ENCODE data around the gene ABHD3. TPM values are rescaled to one million over a fixed set of nuclear protein-coding genes. Genes with fewer than 3 reads are reported as not detected.
"Not testable (repeated sequence)": the region's sequence is repeated elsewhere in the genome, so short reads cannot be mapped to it uniquely, and the experiment has no call there.

Gene ABHD3
- total RNA-seq, 1 experiment from 2014 or later, result 29.3 TPM

- POLR2A ChIA-PET, result no interaction called here
- no peak for TF ChIP-seq CTCF (IDR thresholded peaks at IDR 0.05; ENCODE audit: insufficient read depth in 1 of 2, low read depth in 1 of 2, low read length in 1 of 2, severe bottlenecking in 1 of 2, unreplicated experiment in 1 of 2)
- Histone ChIP-seq H3K27me3 (replicated peaks; ENCODE audit: control insufficient read depth, insufficient read depth, low read length) (no peaks in the 10 kb centered on the region), H3K4me3 (ENCODE audit: low read depth, low read length) (no peak overlapping the region), H3K4me1 (peaks cover 30% of the 10 kb centered on the region), H3K9me3 (peaks cover 10% of the 10 kb centered on the region; the same call in 1 of the 2 replicates), H3K36me3 (ENCODE audit: control insufficient read depth, insufficient read depth, low read length) (no peaks in the 10 kb centered on the region)
- H3K4me1 Mint-ChIP-seq (ENCODE audit: low read depth, unreplicated experiment), result peaks cover 17% of the 10 kb centered on the region
- no peak overlapping the region for H3K4me3 Mint-ChIP-seq (ENCODE audit: unreplicated experiment)
- H3K9me3 Mint-ChIP-seq (ENCODE audit: unreplicated experiment), result peaks cover 9% of the 10 kb centered on the region
- BruUV-seq (replicated peaks), result no TSS peak
- no peak overlapping the region for H3K27ac Mint-ChIP-seq (ENCODE audit: unreplicated experiment)
- H3K36me3 Mint-ChIP-seq (ENCODE audit: insufficient read depth, unreplicated experiment), result peaks cover 62% of the 10 kb centered on the region
- no peak for DNase-seq
- CTCF ChIA-PET, result no interaction called here
- no peaks in the 10 kb centered on the region for H3K27me3 Mint-ChIP-seq (ENCODE audit: insufficient read depth, unreplicated experiment)
- intact Hi-C loops (cut with micrococcal nuclease; ENCODE audit: unreplicated experiment), result no loop called here
These were observed 14.8 kb downstream of the ABHD3 start for GRCh38 chr18:21689736-21690135.

DNA sequence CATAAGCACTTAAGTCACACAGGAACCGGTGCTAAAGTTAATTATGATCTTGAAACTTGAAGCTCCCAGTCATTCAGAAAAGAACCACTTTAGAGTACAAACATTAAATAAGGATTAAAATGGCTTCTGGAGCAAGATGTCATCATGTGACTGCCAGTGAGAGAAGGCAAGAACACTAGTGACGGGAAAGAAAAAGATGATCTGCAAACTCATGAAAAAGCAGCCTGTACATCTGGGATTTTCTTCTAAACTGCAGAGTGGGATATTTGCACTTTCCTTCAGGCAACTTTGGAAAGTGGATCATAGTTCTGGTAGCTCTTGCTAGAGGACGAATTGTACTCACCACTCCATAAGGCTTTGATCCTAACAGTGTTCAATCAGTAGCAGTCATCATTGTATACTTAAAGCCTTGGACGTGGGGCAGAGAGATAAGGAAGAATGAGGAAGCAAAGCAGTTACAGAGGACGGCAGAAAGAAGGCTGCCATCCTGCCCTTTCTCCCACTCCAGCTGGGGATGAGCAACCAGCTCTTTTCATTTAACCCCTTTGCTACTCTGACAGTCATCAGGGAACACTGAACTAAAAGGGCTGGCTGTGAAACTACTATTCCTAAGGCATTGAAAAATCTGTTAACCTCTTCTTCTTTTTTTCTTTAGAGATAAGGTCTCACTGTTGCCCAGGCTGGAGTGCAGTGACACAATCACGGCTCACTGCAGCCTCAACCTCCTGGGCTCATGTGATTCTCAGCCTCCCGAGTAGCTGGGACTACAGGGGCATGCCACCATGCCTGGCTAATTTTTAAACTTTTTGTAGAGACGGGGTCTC lies 18.1 kb downstream of the ABHD3 start:
- POLR2A ChIA-PET, result interaction anchor here (0.7 to 1.8 kb wide), 5 partner anchors 10 to 914 kb away, joined by 3 to 19 read pairs (median 5); partner anchors contain the start of genes ABHD3 and ESCO1
- peaks cover 6% of the 10 kb centered on the region; the same call in 1 of the 2 replicates for H3K9me3 ChIP-seq
- H3K4me1 ChIP-seq, result peaks cover 32% of the 10 kb centered on the region
- no TSS peak for BruUV-seq (replicated peaks)
- TF ChIP-seq CTCF (IDR thresholded peaks at IDR 0.05; ENCODE audit: insufficient read depth in 1 of 2, low read depth in 1 of 2, low read length in 1 of 2, severe bottlenecking in 1 of 2, unreplicated experiment in 1 of 2), result no peak
- H3K4me3 ChIP-seq (ENCODE audit: low read depth, low read length), result 0 out of 2 replicates have a peak overlapping the region, but pooled peaks have one; percentile 1
- peaks cover 9% of the 10 kb centered on the region for H3K9me3 Mint-ChIP-seq (ENCODE audit: unreplicated experiment)
- CTCF ChIA-PET, result interaction anchor here (0.6 to 1.2 kb wide), 2 partner anchors 54 to 85 kb away, joined by 3 read pairs; partner anchors contain the start of gene MIB1
- peaks cover 57% of the 10 kb centered on the region for H3K36me3 Mint-ChIP-seq (ENCODE audit: insufficient read depth, unreplicated experiment)
- H3K27ac Mint-ChIP-seq (ENCODE audit: unreplicated experiment), result peak overlapping the region; percentile 88
- H3K36me3 ChIP-seq (ENCODE audit: control insufficient read depth, insufficient read depth, low read length), result no peaks in the 10 kb centered on the region; the same call in 1 of the 2 replicates
- no peaks in the 10 kb centered on the region for H3K27me3 Mint-ChIP-seq (ENCODE audit: insufficient read depth, unreplicated experiment)
- peak overlapping the region; percentile 64 for H3K4me3 Mint-ChIP-seq (ENCODE audit: unreplicated experiment)
- intact Hi-C loops (cut with micrococcal nuclease; ENCODE audit: unreplicated experiment), result loop anchor here (1.0 kb wide), 2 partner anchors 11 to 54 kb away; partner anchors contain the start of gene MIB1
- no peaks in the 10 kb centered on the region for H3K27me3 ChIP-seq (replicated peaks; ENCODE audit: control insufficient read depth, insufficient read depth, low read length)
- peak; percentile 81 to 83 for DNase-seq
- H3K4me1 Mint-ChIP-seq (ENCODE audit: low read depth, unreplicated experiment), result peaks cover 21% of the 10 kb centered on the region

GRCh38 chr18:21685556-21685981 lies 19.0 kb downstream of the ABHD3 start:
- H3K4me1 Mint-ChIP-seq (ENCODE audit: low read depth, unreplicated experiment), result peaks cover 21% of the 10 kb centered on the region

More at GRCh38 chr18:21685556-21685981, 19.0 kb downstream of the ABHD3 start:
- H3K27me3 Mint-ChIP-seq (ENCODE audit: insufficient read depth, unreplicated experiment); intact Hi-C loops (cut with micrococcal nuclease; ENCODE audit: unreplicated experiment); H3K4me3 Mint-ChIP-seq (ENCODE audit: unreplicated experiment); H3K4me3 ChIP-seq (ENCODE audit: low read depth, low read length); H3K9me3 ChIP-seq; BruUV-seq (replicated peaks); DNase-seq; H3K9me3 Mint-ChIP-seq (ENCODE audit: unreplicated experiment); H3K27me3 ChIP-seq (replicated peaks; ENCODE audit: control insufficient read depth, insufficient read depth, low read length); H3K36me3 ChIP-seq (ENCODE audit: control insufficient read depth, insufficient read depth, low read length): not testable (repeated sequence)
- CTCF ChIA-PET, result interaction anchor here (0.8 kb wide), 1 partner anchor 85 kb away, joined by 3 read pairs; the partner anchor contains the start of gene ESCO1
- POLR2A ChIA-PET, result interaction anchor here (0.7 to 1.8 kb wide), 4 partner anchors 11 to 915 kb away, joined by 3 to 19 read pairs (median 4); partner anchors contain the start of gene ABHD3
- H3K36me3 Mint-ChIP-seq (ENCODE audit: insufficient read depth, unreplicated experiment), result peaks cover 48% of the 10 kb centered on the region
- H3K4me1 ChIP-seq, result peaks cover 32% of the 10 kb centered on the region
- peak overlapping the region; percentile 88 for H3K27ac Mint-ChIP-seq (ENCODE audit: unreplicated experiment)

Measured in Caco-2 (cell line).